22Rv1 (cell line): ENCODE results near the gene RAB11A.

Experiments
- CTCF ChIP-seq: fragments of 450-650 bp; IDR thresholded peaks from 2 replicates; pipeline ENCODE4 v1.5.1; 2017; ENCODE audit warnings: mild to moderate bottlenecking
- ZFX ChIP-seq: fragments of 450-650 bp; IDR thresholded peaks from 2 replicates; pipeline ENCODE4 v1.6.1; 2017; ENCODE audit warnings: antibody characterized with exemption, borderline replicate concordance

DNA sequence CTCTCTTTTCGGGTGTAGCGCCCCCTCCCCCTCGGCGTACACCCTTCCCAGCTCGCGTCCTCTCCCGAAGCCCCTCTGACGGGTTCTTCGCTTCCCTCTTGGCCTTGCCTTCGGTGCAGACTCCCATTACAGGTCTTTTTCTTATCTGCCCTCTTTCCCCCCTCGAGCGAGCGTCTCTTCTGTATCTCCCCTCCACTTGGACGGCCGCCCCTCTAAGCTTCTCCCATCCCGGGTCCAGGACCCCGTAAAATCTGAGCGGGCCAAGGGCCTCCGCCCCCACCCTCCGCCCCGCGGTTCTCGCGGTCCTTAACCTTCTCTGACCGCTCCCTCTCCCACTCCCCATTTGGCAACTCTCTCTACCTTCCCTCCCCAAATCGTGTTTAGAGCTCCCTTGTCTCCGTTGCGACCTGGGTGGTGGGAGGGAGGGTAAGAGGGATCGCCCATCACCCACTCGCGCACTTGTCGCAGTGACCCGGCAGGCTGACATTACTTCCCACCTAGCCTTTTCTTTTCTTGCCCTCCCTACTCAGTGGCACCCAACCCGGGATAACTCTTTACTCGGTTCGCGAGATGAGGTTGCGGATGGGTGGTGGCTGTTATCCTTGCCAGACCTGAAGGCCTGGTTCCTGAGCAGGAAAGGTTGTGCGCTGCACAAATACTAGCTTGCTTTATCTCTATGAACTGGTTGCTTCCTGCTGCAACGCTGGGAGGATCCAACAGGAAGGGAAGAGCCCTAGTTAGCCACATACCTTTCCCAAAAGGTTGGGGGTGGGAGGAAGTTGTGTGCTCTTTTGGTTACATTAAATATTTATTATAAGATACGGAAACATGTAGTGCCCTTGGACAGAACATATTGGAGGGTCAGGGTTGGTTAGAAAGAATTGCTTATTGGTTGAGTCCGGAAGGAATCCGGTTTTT lies 922 bp downstream of the RAB11A start:
- TF ChIP-seq CTCF, result no peak
- TF ChIP-seq ZFX, result no peak
